ENCODE data around the gene WDR64.

- TF ChIP-seq EP300 (IDR thresholded peaks at IDR 0.05) (no peak), CTCF (IDR thresholded peaks at IDR 0.05) (no peak)
Measured at GRCh38 chr1:241775021-241775420, 122.9 kb downstream of the WDR64 start.

Data from ovary (tissue), 3 donors.